Vagina (tissue), 2 donors: Measurements from ENCODE around the gene SLC28A1. TPM values are rescaled to one million over a fixed set of nuclear protein-coding genes. Genes with fewer than 3 reads are reported as not detected.
A peak's percentile ranks its signal among the peaks of the same experiment; 100 is the strongest.
"Not testable (repeated sequence)": the region's sequence is repeated elsewhere in the genome, so short reads cannot be mapped to it uniquely, and the experiment has no call there.

Experiments
- DNase-seq, 2 donors: peaks; one replicate each; pipeline ENCODE4 v3.0.0-alpha.2; 2017; ENCODE audit errors: extremely low spot score in 2 of 2
- H3K27ac ChIP-seq: fragments of 200-600 bp; sonication (generic); one replicate; pipeline ENCODE4 v1.5.1; 2019
- H3K27me3 ChIP-seq: fragments of 200-600 bp; sonication (generic); one replicate; pipeline ENCODE4 v1.5.1; 2019
- H3K36me3 ChIP-seq, 2 donors: fragments of 200-600 bp; sonication (generic); one replicate each; pipeline ENCODE4 v1.5.1; 2017 to 2019
- H3K4me1 ChIP-seq: fragments of 200-600 bp; sonication (generic); one replicate; pipeline ENCODE4 v1.5.1; 2019
- H3K4me3 ChIP-seq, 2 donors: fragments of 200-600 bp; sonication (generic); 1 replicate in 1 of 2; 2 replicates in 1 of 2; pipeline ENCODE4 v1.5.1; 2016 to 2019
- H3K9me3 ChIP-seq: fragments of 200-600 bp; sonication (generic); one replicate; pipeline ENCODE4 v1.5.1; 2019
- POLR2A ChIP-seq, 2 donors: fragments of 450-650 bp; IDR thresholded peaks; one replicate each; pipeline ENCODE4 v1.6.1; 2017; ENCODE audit warnings: antibody characterized with exemption in 2 of 2, mild to moderate bottlenecking in 2 of 2, moderate library complexity in 2 of 2
- POLR2AphosphoS5 ChIP-seq, 2 donors: sonication (generic); formaldehyde crosslinking; IDR thresholded peaks; one replicate each; pipeline ENCODE4 v1.9.0; 2017; ENCODE audit warnings: antibody characterized with exemption in 2 of 2, mild to moderate bottlenecking in 2 of 2, low read depth in 1 of 2; ENCODE audit not compliant: insufficient read depth in 1 of 2
- intact Hi-C: fragments of 100-400 bp; cut with DNase I; formaldehyde crosslinking; loops from one replicate; pipeline ENCODE4 v1.15.1; 2023
- total RNA-seq: library from RNA; depleted of rRNA; stranded (reverse); fragments of >200 nt; gene quantifications from one replicate; pipeline ENCODE4 v1.2.3, GENCODE V29; 2016
- TF ChIP-seq, protein P1 (sequence below), 3 experiments: fragments of 450-650 bp in 2 of 3; fragments of 200-600 bp in 1 of 3; sonication (generic) in 1 of 3; IDR thresholded peaks; one replicate each; pipeline ENCODE4 v1.5.1; 2017 to 2019; ENCODE audit warnings: antibody characterized with exemption in 3 of 3, mild to moderate bottlenecking in 2 of 3, moderate library complexity in 2 of 3

Gene SLC28A1
- total RNA-seq, 1 donor from 2014 or later = not detected

DNA sequence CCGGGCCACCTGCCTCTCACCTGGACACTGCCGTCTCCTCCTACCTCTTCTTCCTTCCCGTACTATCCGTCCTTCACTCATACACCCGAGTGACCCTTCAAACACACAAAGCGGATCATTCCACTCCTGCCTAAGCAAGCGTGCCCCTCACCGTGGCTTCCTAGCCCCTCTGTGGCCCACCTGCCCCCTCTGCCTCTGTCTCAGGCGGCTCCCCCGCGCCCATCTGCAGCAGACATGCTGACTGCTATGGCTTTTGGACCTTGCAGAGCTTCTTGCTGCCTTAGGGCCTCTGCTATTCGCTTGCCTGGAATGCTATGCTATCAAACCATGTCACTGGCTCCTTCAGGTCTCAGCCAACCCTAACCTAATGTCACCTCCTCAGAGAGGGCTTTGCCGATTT lies 38.1 kb downstream of the SLC28A1 start:
- Histone ChIP-seq H3K27ac (peak overlapping the region; percentile 72), H3K36me3 (no peaks in the 10 kb centered on the region), H3K9me3 (no peaks in the 10 kb centered on the region), H3K4me3 (no peak overlapping the region), H3K27me3 (no peaks in the 10 kb centered on the region), H3K4me1 (peaks cover 15% of the 10 kb centered on the region)
- DNase-seq = no peak
- intact Hi-C loops = loop anchor here (5.0 to 10.0 kb wide), 2 partner anchors 90 to 268 kb away; partner anchors contain the start of genes NMB and WDR73
- TF ChIP-seq POLR2A (IDR thresholded peaks at IDR 0.05) = no peak
- TF ChIP-seq POLR2AphosphoS5 (IDR thresholded peaks at IDR 0.05; ENCODE audit: insufficient read depth in 1 of 2, low read depth in 1 of 2) = no peak
- TF ChIP-seq, protein P1, sequence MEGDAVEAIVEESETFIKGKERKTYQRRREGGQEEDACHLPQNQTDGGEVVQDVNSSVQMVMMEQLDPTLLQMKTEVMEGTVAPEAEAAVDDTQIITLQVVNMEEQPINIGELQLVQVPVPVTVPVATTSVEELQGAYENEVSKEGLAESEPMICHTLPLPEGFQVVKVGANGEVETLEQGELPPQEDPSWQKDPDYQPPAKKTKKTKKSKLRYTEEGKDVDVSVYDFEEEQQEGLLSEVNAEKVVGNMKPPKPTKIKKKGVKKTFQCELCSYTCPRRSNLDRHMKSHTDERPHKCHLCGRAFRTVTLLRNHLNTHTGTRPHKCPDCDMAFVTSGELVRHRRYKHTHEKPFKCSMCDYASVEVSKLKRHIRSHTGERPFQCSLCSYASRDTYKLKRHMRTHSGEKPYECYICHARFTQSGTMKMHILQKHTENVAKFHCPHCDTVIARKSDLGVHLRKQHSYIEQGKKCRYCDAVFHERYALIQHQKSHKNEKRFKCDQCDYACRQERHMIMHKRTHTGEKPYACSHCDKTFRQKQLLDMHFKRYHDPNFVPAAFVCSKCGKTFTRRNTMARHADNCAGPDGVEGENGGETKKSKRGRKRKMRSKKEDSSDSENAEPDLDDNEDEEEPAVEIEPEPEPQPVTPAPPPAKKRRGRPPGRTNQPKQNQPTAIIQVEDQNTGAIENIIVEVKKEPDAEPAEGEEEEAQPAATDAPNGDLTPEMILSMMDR (IDR thresholded peaks at IDR 0.05) = no peak

GRCh38 chr15:84924077-84924731 lies 39.7 kb downstream of the SLC28A1 start:
- DNase-seq = no peak

DNA sequence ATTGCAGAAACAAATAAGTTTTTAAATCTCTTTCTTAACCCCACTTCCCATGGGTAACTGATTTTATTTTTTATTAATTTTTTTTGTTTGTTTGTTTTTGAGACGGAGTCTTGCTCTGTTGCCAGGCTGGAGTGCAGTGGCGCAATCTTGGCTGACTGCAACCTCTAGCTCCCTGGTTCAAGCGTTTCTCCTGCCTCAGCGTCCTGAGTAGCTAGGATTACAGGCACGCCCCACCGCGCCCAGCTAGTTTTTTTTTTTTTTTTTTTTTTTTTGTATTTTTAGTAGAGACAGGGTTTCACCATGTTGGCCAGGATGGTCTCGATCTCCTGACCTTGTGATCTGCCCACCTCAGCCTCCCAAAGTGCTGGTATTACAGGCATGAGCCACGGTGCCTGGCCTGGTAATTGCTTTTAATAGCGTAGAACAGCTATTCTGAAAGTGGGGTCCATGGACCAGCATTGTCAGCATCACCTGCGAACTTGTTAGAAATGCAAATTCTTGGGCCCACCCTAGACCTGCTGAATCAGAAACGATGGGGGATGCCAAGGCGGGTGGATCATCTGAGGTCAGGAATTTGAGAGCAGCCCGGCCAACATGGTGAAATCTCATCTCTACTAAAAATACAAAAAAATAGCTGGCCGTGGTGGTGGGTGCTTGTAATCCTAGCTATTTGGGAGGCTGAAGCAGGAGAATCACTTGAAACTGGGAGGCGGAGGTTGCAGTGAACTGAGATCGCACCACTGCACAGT lies 40.5 kb downstream of the SLC28A1 start:
- DNase-seq, H3K4me3 ChIP-seq, H3K9me3 ChIP-seq, H3K27me3 ChIP-seq, H3K36me3 ChIP-seq: not testable (repeated sequence)
- intact Hi-C loops = loop anchor here (5.0 to 10.0 kb wide), 3 partner anchors 93 to 323 kb away; partner anchors contain the start of genes NMB, WDR73 and ZSCAN2
- Histone ChIP-seq H3K27ac (peak overlapping the region; percentile 72), H3K4me1 (peaks cover 21% of the 10 kb centered on the region)
- TF ChIP-seq POLR2AphosphoS5 (IDR thresholded peaks at IDR 0.05; ENCODE audit: insufficient read depth in 1 of 2, low read depth in 1 of 2) = peak in 1 of 2 donors; percentile 36

More at GRCh38 chr15:84924077-84924731, 39.7 kb downstream of the SLC28A1 start:
- no peaks in the 10 kb centered on the region for H3K27me3 ChIP-seq
- H3K4me3 ChIP-seq = no peak overlapping the region
- H3K36me3 ChIP-seq = no peaks in the 10 kb centered on the region
- no peaks in the 10 kb centered on the region for H3K9me3 ChIP-seq
- TF ChIP-seq, protein P1 (IDR thresholded peaks at IDR 0.05) = no peak
- TF ChIP-seq POLR2A (IDR thresholded peaks at IDR 0.05) = no peak
- TF ChIP-seq POLR2AphosphoS5 (IDR thresholded peaks at IDR 0.05; ENCODE audit: insufficient read depth in 1 of 2, low read depth in 1 of 2) = no peak
- H3K4me1 ChIP-seq = peaks cover 21% of the 10 kb centered on the region
- intact Hi-C loops = loop anchor here (5.0 to 10.0 kb wide), 2 partner anchors 92 to 269 kb away; partner anchors contain the start of genes NMB and WDR73
- peak overlapping the region; percentile 72 for H3K27ac ChIP-seq

DNA sequence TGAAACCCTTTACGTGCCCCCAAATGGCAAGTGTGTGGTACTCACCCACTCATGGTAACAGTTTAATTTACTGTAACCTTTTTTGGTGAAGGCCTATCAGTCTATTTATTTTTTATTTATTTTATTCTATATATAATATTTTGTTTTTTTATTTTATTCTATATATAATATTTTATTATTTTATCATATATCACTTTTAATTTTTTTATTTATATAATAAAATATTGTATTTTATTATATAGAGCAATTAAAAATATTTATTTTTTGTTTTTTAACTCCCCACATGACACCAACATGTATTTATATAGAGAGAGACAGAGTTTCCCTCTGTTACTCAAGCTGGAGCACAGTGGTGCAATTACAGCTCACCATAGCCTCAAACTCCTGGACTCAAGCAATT lies 41.4 kb downstream of the SLC28A1 start:
- no peaks in the 10 kb centered on the region for H3K36me3 ChIP-seq
- no peak for DNase-seq
- peaks cover 21% of the 10 kb centered on the region for H3K4me1 ChIP-seq
- intact Hi-C loops = loop anchor here (2.0 to 10.0 kb wide), 3 partner anchors 209 to 324 kb away; partner anchors contain the start of genes NMB, SEC11A, WDR73 and ZSCAN2
- H3K4me3 ChIP-seq = no peak overlapping the region
- no peaks in the 10 kb centered on the region for H3K9me3 ChIP-seq
- no peak overlapping the region for H3K27ac ChIP-seq
- H3K27me3 ChIP-seq = no peaks in the 10 kb centered on the region
- TF ChIP-seq POLR2AphosphoS5 (IDR thresholded peaks at IDR 0.05; ENCODE audit: insufficient read depth in 1 of 2, low read depth in 1 of 2) (no peak), POLR2A (IDR thresholded peaks at IDR 0.05) (no peak)
- TF ChIP-seq, protein P1 (IDR thresholded peaks at IDR 0.05) = no peak

- intact Hi-C loops = loop anchor here (2.0 to 10.0 kb wide), 3 partner anchors 210 to 324 kb away; partner anchors contain the start of genes NMB, SEC11A, WDR73 and ZSCAN2
- no peak for DNase-seq
- peaks cover 21% of the 10 kb centered on the region for H3K4me1 ChIP-seq
These were observed 42.2 kb downstream of the SLC28A1 start for GRCh38 chr15:84926491-84927230.

More at GRCh38 chr15:84926491-84927230, 42.2 kb downstream of the SLC28A1 start:
- Histone ChIP-seq H3K4me3 (no peak overlapping the region), H3K27ac (peak overlapping the region; percentile 80), H3K27me3 (no peaks in the 10 kb centered on the region), H3K36me3 (no peaks in the 10 kb centered on the region), H3K9me3 (no peaks in the 10 kb centered on the region)
- TF ChIP-seq POLR2A (IDR thresholded peaks at IDR 0.05) (no peak), POLR2AphosphoS5 (IDR thresholded peaks at IDR 0.05; ENCODE audit: insufficient read depth in 1 of 2, low read depth in 1 of 2) (no peak)
- TF ChIP-seq, protein P1 (IDR thresholded peaks at IDR 0.05) = no peak
